ENCODE data around the gene DRAM2. TPM values are rescaled to one million over a fixed set of nuclear protein-coding genes. Genes with fewer than 3 reads are reported as not detected.

DRAM2 gene
- total and polyA plus RNA-seq, 2 donors (not counting 3 experiments of a cell fraction or from before 2014, with no cell fraction given) = 21.7 to 55.9 TPM

- POLR2A ChIA-PET = no interaction called here
- no TSS peak for BruUV-seq (replicated peaks)
- Histone ChIP-seq H3K4me1 (ENCODE audit: control insufficient read depth, extremely low read depth, insufficient read depth, low read length) (peaks cover 3% of the 10 kb centered on the region), H3K9ac (replicated peaks; ENCODE audit: extremely low read depth, insufficient read depth, low read length) (no peak overlapping the region), H3K27ac (ENCODE audit: insufficient read depth, low read depth, low read length) (no peak overlapping the region), H2AFZ (ENCODE audit: low read depth, low read length) (no peak overlapping the region), H3K9me1 (replicated peaks; ENCODE audit: control insufficient read depth, extremely low read depth, insufficient read depth, low read length) (no peaks in the 10 kb centered on the region), H3K27me3 (ENCODE audit: control insufficient read depth in 2 of 2, insufficient read depth in 2 of 2, low read length in 2 of 2) (no peaks in the 10 kb centered on the region), H3K79me2 (ENCODE audit: control insufficient read depth, insufficient read depth, low read length) (peaks cover 9% of the 10 kb centered on the region), H3K36me3 (ENCODE audit: control insufficient read depth in 2 of 2, extremely low read depth in 1 of 2, insufficient read depth in 2 of 2, low read length in 2 of 2) (peaks cover 0 to 2% of the 10 kb centered on the region in 2 experiments), H3K4me3 (replicated peaks in 1 of 3; ENCODE audit: insufficient read depth in 1 of 3, low read depth in 1 of 3, low read length in 3 of 3) (no peak overlapping the region), H3K9me3 (replicated peaks; ENCODE audit: control insufficient read depth, insufficient read depth, low read length) (no peaks in the 10 kb centered on the region), H4K20me1 (replicated peaks; ENCODE audit: control insufficient read depth, extremely low read depth, insufficient read depth, low read length) (no peaks in the 10 kb centered on the region), H3K4me2 (ENCODE audit: insufficient read depth, low read length) (no peak overlapping the region)
- TF ChIP-seq MAX (IDR thresholded peaks at IDR 0.05; ENCODE audit: insufficient read depth, insufficient read length) (no peak), POLR2AphosphoS5 (IDR thresholded peaks at IDR 0.05; ENCODE audit: insufficient read depth, low read depth, low read length) (no peak), GATA2 (IDR thresholded peaks at IDR 0.05; ENCODE audit: insufficient read depth, insufficient read length, low read depth, low read length) (no peak), CTCF (IDR thresholded peaks at IDR 0.05; ENCODE audit: extremely low read depth in 1 of 2, insufficient read depth in 1 of 2, low read depth in 1 of 2, low read length in 2 of 2) (no peak), FOS (IDR thresholded peaks at IDR 0.05; ENCODE audit: borderline replicate concordance, insufficient read depth, low read length) (no peak), POLR2A (IDR thresholded peaks at IDR 0.05; ENCODE audit: low read depth, low read length) (no peak), MYC (IDR thresholded peaks at IDR 0.05; ENCODE audit: low read depth, low read length) (no peak)
- no peak for DNase-seq (ENCODE audit: low read depth, low spot score)
- dilution Hi-C loops (cut with MboI; ENCODE audit: extremely low pct_ligation_motif_present, low sequenced_read_pairs) = no loop called here
- FAIRE-seq = no peak
- CTCF ChIA-PET = no interaction called here
- intact Hi-C loops (cut with micrococcal nuclease) = no loop called here
Measured at GRCh38 chr1:111133866-111134265, 6.0 kb downstream of the DRAM2 start.
